Cardiac muscle cell (in vitro differentiated cells and primary cell): ENCODE measurements around the gene USP37. TPM values are rescaled to one million over a fixed set of nuclear protein-coding genes. Genes with fewer than 3 reads are reported as not detected.

Experiments
- DNase-seq, 2 donors: peaks; one replicate each; pipeline versions ENCODE4 v3.0.0 to v3.0.0-alpha.2; 2010 to 2017; ENCODE audit warnings: low read depth in 1 of 2, low spot score in 1 of 2
- H3K27ac ChIP-seq: fragments of 200-600 bp; sonication (generic); 2 replicates; pipeline ENCODE4 v1.5.1; 2016
- H3K27me3 ChIP-seq: fragments of 200-600 bp; sonication (generic); 2 replicates; pipeline ENCODE4 v1.6.0; 2016; ENCODE audit warnings: control low read depth
- H3K36me3 ChIP-seq: fragments of 200-600 bp; sonication (generic); 2 replicates; pipeline ENCODE4 v1.5.1; 2016; ENCODE audit warnings: control low read depth
- H3K4me1 ChIP-seq: fragments of 200-600 bp; sonication (generic); 2 replicates; pipeline ENCODE4 v1.8.1; 2017; ENCODE audit warnings: low read depth, mild to moderate bottlenecking, mixed run types
- H3K4me3 ChIP-seq: fragments of 200-600 bp; sonication (generic); 2 replicates; pipeline ENCODE4 v1.5.1; 2016; ENCODE audit warnings: mild to moderate bottlenecking
- H3K9me3 ChIP-seq: fragments of 200-600 bp; sonication (generic); 2 replicates; pipeline ENCODE4 v1.5.1; 2017; ENCODE audit warnings: low read depth, mild to moderate bottlenecking, control low read depth
- polyA plus RNA-seq: library from polyadenylated mRNA; unstranded; fragments of >200 nt; fragmentation: Nextera tagmentation; extraction: Ambion mirVana; gene quantifications from 2 replicates; pipeline ENCODE4 v1.2.1, GENCODE V29; 2016
- total RNA-seq: library from RNA; depleted of rRNA; stranded (reverse); fragments of >200 nt; gene quantifications from 2 replicates; pipeline ENCODE4 v1.2.3, GENCODE V29; 2016
- TF ChIP-seq, protein P1 (sequence below): IDR thresholded peaks from 2 replicates; pipeline ENCODE4 v1.5.1; 2012; ENCODE audit warnings: low read depth, mild to moderate bottlenecking, low read length

The USP37 gene
- total and polyA plus RNA-seq, 2 experiments from 2014 or later: 5.8 to 14.3 TPM

- TF ChIP-seq, protein P1, sequence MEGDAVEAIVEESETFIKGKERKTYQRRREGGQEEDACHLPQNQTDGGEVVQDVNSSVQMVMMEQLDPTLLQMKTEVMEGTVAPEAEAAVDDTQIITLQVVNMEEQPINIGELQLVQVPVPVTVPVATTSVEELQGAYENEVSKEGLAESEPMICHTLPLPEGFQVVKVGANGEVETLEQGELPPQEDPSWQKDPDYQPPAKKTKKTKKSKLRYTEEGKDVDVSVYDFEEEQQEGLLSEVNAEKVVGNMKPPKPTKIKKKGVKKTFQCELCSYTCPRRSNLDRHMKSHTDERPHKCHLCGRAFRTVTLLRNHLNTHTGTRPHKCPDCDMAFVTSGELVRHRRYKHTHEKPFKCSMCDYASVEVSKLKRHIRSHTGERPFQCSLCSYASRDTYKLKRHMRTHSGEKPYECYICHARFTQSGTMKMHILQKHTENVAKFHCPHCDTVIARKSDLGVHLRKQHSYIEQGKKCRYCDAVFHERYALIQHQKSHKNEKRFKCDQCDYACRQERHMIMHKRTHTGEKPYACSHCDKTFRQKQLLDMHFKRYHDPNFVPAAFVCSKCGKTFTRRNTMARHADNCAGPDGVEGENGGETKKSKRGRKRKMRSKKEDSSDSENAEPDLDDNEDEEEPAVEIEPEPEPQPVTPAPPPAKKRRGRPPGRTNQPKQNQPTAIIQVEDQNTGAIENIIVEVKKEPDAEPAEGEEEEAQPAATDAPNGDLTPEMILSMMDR: no peak
- Histone ChIP-seq H3K4me3 (no peak overlapping the region), H3K36me3 (no peaks in the 10 kb centered on the region), H3K27ac (no peak overlapping the region), H3K27me3 (no peaks in the 10 kb centered on the region), H3K4me1 (no peaks in the 10 kb centered on the region), H3K9me3 (no peaks in the 10 kb centered on the region)
- DNase-seq: no peak
Measured at GRCh38 chr2:218430721-218431120, 137.4 kb downstream of the USP37 start.

GRCh38 chr2:218429911-218430692 lies 138.0 kb downstream of the USP37 start:
- DNase-seq: peak in 1 of 2 donors; percentile 14
- Histone ChIP-seq H3K27me3 (no peaks in the 10 kb centered on the region), H3K4me1 (no peaks in the 10 kb centered on the region), H3K9me3 (no peaks in the 10 kb centered on the region), H3K36me3 (no peaks in the 10 kb centered on the region), H3K4me3 (no peak overlapping the region), H3K27ac (no peak overlapping the region)
- TF ChIP-seq, protein P1: no peak

DNA sequence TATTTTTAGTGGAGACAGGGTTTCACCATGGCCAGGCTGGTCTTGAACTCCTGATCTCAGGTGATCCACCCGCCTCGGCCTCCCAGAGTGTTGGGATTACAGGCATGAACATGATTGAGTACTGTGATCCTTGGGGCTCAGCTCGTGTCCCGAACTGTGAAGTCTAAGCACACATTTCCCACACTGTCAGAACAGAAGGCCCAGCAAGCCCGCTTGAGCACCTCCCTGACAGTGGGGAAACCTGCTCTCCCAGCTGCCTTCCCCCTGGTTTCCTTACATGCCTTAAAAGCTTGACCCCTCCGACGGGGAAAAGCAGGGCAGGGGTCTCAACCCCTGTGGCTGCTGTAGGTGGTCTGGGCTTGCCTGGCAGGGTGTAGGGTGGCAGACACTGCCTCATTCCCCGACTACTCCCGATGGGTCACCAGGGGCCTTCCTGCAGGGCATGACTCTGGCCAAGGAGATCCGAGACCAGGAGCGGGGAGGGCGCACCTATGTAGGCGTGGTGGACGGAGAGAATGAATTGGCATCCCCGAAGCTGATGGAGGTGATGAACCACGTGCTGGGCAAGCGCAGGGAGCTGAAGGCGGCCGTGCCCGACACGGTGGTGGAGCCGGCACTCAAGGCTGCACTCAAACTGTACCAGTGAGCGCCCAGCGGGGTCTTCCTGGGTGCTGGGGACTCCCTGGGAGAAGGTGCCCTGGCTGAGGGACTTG lies 139.1 kb downstream of the USP37 start:
- TF ChIP-seq, protein P1: no peak
- Histone ChIP-seq H3K9me3 (no peaks in the 10 kb centered on the region), H3K36me3 (no peaks in the 10 kb centered on the region), H3K27ac (no peak overlapping the region), H3K27me3 (no peaks in the 10 kb centered on the region), H3K4me1 (no peaks in the 10 kb centered on the region), H3K4me3 (no peak overlapping the region)
- DNase-seq: no peak

DNA sequence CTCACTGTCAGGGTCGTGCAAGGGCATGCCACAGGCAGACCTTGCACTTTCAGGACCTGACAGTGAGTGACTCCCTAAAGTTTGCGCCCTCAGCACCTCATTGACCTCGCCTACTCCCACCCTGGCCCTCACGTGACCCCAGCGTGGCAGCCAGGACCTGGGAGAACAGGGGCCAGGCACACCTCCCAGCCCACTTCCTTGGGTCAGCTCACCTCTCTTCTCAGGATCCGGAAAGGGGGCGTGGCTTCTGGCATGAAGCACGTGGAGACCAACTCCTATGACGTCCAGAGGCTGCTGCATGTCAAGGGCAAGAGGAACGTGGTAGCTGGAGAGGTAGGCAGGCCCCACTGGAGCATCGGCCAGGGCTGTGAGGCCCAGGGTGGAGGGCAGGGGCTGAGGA lies 140.4 kb downstream of the USP37 start:
- DNase-seq: no peak
- Histone ChIP-seq H3K27ac (no peak overlapping the region), H3K4me1 (no peaks in the 10 kb centered on the region), H3K27me3 (no peaks in the 10 kb centered on the region), H3K9me3 (no peaks in the 10 kb centered on the region), H3K4me3 (no peak overlapping the region), H3K36me3 (no peaks in the 10 kb centered on the region)
- TF ChIP-seq, protein P1: no peak

- Histone ChIP-seq H3K4me3 (no peak overlapping the region), H3K27ac (no peak overlapping the region), H3K9me3 (no peaks in the 10 kb centered on the region), H3K27me3 (no peaks in the 10 kb centered on the region), H3K36me3 (no peaks in the 10 kb centered on the region), H3K4me1 (peaks cover 6% of the 10 kb centered on the region)
- TF ChIP-seq, protein P1: no peak
- no peak for DNase-seq
Measured at GRCh38 chr2:218425531-218425930, 142.6 kb downstream of the USP37 start.
